Measurements from ENCODE around the gene KDM6A.
"Not testable (repeated sequence)": the region's sequence is repeated elsewhere in the genome, so short reads cannot be mapped to it uniquely, and the experiment has no call there.

KDM6A gene

DNA sequence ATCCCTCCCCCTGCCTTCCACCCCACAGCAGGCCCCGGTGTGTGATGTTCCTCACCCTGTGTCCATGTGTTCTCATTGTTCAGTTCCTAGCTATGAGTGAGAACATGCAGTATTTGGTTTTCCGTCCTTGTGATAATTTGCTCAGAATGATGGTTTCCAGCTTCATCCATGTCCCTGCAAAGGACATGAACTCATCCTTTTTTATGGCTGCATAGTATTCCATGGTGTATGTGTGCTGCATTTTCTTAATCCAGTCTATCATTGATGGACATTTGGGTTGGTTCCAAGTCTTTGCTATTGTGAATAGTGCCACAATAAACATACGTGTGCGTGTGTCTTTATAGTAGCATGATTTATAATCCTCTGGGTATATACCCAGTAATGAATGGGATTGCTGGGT lies 200.0 kb downstream of the KDM6A start:
- not testable (repeated sequence) for DNase-seq (ENCODE audit: low read depth in 2 of 2, low spot score in 1 of 2)

DNA sequence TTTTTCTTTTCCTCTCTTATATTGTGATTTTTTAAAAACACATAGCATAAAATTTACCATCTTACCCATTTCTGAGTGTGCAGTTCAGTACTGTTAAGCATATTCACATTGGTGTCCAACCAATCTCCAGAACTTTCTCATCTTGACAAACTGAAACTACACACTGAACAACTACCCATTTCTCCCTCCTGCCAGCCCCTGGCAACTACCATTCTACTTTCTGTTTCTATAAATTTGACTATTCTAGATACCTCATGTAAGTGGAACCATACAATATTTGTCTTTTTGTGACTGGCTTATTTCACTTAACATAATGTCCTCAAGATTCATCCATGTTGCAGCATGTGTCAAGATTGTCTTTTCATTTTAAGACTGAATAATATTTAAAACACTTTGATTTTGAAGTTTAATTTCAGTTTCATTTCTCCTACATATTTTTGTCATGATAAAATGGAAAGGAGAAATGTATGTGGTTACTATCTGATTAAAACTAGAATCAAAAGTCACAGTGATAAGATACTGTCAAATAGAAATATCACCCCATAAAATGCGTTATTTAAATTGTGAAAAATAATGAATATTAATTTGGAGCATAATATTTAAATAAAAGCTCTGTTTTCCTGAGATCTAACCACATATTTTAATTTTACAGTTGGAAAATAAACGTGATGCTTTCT lies 204.9 kb downstream of the KDM6A start:
- no peak for DNase-seq (ENCODE audit: low read depth in 2 of 2, low spot score in 1 of 2)

DNA sequence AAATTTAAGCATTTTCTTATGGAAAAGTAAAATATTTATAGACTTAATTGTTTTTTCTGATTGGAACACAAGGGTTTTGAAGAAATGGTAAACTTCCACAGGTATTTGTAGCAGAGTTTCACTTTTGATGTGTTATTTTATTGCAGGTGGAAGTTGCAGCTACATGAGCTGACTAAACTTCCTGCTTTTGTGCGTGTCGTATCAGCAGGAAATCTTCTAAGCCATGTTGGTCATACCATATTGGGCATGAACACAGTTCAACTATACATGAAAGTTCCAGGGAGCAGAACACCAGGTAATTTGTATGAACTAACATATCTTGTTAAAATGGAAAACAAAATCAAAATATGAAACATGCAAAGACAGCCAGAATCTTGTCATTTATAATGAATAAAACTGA lies 210.3 kb downstream of the KDM6A start:
- DNase-seq (ENCODE audit: low read depth in 2 of 2, low spot score in 1 of 2): no peak

DNA sequence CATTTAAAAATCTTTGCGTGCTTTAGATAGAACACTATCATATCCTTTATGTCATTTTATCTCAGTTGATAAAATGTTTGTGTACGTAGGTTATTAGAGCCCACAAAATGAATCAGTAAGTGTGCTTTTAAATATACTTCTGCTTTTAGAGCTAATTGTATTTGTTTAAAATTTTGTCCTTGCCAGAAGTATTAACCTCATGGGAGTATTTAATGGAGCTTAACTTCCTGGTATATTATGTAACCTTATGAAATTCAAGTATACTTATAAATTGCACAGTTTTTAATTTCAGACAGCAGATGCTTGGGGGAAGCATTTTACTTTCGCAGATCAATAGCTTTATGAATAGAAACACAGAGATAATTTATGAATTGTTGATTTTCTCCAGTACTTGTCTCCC lies 237.5 kb downstream of the KDM6A start:
- no peak for DNase-seq (ENCODE audit: low read depth in 2 of 2, low spot score in 1 of 2)

DNA sequence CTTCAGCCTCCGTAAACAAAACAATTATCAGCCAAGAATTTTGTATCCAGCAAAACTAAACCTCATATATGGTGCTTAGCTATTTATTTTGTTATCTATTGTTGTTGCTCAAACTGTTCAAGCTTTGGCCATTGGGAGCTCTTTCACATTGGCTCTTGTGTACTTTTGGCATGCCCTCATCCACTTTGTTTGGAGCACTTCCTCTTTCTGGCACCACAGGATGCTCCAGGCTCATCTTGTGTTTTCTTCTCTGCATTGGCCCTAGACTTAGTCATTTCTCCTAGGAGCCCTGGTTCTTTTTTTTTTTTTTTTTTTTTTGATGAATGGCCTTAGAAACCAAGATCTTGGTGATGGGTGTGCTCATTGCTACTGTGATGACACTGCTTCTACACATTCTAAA lies 253.2 kb downstream of the KDM6A start:
- DNase-seq (ENCODE audit: low read depth in 2 of 2, low spot score in 1 of 2): no peak

DNA sequence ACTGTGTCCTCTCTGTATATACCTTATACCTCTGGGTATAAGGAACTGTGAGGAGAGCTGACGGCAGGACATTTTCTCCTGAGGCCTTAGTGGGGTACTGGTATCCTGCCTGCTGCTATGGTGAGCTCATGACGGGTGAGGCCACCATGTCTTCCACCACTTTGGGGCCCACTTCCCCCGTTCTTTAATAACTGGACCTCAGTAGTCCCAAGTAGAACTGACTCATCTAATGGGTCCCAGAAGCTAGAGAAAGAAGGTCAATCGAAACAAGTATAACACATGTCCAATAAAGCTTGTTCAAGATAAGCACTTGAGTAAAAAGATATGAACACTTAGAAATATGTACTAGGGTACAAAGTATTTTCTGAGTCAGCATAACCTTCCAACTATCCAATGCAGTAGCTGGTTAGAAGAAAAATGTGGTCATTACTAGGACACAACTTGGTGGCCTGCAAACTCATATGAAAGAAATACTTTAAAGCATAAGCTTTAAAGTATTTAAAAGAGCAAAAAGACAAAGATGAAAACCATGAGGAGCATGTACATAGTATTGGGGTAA lies 256.0 kb downstream of the KDM6A start:
- no peak for DNase-seq (ENCODE audit: low read depth in 2 of 2, low spot score in 1 of 2)

DNA sequence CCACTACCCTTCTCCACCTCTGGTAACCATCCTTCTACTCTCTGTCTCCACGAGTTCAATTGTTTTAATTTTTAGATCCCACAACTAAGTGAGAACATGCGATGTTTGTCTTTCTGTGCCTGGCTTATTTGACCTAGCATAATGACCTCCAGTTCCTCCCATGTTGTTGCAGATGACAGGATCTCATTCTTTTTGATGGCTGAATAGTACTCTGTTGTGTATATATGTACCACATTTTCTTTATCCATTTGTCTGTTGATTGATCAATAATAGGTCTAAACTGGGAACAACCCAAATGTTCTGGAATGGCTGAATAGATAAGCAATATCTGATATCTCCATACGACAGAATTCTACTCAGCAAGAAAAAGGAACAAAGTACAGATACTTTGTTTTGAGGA lies 260.5 kb downstream of the KDM6A start:
- no peak for DNase-seq (ENCODE audit: low read depth in 2 of 2, low spot score in 1 of 2)

DNA sequence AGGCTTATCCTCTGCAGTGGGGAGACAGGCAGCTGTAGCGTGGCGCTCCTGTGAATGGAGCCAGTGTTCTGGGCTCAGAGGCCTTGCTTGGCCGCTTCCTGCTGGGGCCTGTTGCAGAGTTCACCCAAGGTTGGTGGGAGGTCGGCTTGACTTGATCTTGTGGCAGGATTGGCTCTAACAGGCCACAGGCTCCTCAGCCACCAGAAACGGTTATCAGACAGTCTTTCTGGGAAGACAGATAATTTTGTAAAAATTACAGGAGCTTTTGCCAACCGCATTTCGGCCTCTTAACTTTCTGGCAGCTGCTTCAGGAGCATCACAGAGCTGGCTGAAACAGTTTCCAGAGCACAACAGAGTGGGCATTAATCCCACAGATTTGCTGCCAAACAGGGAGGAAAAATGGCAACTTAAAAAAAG lies 261.3 kb downstream of the KDM6A start:
- DNase-seq (ENCODE audit: low read depth in 2 of 2, low spot score in 1 of 2): no peak

DNA sequence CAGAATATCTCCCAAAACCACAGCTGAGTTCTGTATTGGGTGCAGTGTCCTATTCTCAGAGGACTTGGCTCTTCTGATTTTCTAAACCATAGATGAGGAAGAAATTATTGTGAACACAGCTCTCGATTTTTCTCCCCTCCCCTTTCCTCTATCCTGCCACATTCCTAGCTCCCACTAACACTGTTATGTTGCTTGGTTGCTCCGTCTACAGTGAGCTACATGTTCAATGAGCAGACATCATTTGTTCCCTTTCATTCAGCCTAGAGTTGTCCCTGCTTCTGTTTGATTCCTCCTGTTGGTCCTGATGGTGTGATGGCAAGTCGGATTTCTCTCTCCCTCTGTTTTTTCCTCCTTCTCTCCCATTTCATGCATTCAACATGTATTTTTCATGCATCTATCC lies 261.8 kb downstream of the KDM6A start:
- DNase-seq (ENCODE audit: low read depth in 2 of 2, low spot score in 1 of 2): no peak

DNA sequence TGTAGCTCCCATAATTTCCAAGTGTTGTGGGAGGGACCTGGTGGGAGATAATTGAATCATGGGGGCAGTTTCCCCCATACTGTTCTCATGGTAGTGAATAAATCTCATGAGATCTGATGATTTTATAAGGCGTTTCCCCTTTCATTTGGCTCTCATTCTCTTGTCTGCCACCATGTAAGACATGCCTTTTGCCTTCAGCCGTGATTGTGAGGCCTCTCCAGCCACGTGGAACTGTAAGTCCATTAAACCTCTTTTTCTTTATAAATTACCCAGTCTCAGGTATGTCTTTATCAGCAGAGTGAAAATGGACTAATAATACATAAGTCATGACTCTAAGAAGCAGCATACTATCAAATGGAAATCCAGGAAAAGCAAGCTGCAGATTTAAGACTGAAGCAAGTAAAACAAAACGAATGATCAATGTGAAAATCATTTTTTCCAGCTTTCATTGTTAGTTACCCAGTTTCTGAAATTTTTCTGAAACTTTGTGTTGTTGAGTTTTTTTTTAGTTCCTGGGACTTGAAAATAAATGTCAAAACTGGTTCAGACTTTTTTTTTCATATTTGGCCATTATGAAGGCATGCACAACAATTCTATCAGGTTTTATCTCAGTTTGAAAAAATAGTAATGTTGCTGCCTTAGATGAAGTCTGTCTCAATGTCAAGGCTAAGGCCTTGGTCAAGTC lies 262.5 kb downstream of the KDM6A start:
- DNase-seq (ENCODE audit: low read depth in 2 of 2, low spot score in 1 of 2): not testable (repeated sequence)

DNA sequence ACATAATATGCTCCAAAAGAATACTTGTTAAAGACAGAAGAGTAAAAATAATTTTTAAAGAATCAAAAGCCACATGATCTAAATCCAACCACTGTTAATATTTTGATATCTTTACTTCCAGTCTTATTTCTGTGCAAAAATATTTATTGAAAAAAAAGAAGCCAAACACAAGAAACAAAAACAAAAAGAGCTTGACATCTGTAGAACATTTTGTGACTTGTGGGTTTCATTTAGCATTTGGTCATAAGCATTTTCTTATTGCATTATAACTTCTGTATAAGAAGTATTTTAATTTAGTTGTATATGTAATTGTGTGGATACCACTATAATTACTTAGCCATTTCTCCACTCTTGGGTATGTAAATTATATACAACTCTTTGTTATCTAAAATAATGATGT lies 264.5 kb downstream of the KDM6A start:
- no peak for DNase-seq (ENCODE audit: low read depth in 2 of 2, low spot score in 1 of 2)

DNA sequence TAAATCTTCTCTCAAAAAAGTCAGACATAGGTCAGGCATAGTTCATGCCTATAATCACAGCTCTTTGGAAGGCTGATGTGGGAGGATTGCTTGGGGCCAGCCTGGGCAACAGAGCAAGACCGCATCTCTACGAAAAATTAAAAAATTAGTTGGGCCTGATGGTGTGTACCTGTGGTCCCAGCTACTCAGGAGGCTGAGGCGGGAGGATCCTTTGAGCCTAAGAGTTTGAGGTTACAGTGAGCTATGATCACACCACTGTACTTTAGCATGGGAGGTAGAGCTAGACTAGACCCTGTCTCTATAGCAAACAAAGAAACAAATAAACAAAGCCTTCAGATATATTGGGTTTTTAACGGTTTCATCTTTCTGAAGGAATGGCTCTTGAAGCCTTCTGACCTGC lies 265.5 kb downstream of the KDM6A start:
- no peak for DNase-seq (ENCODE audit: low read depth in 2 of 2, low spot score in 1 of 2)

DNA sequence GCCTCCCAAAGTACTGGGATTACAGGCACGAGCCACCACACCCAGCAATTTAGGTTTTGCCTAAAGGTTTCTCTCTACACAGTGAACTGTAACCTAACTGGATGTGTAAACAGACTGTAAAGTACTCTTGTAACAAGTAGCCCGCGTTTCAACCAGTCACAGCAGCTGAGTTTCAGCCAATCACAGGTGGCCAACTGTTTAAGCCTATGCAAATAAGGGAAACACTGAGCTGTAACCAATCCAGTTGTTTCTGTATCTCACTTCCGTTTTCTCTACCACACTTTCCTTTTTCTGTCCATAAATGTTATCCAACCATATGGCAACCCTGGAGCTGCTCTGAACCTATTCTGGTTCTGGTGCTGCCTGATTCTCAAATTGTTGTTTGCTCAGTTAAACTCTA lies 267.8 kb downstream of the KDM6A start:
- DNase-seq (ENCODE audit: low read depth in 2 of 2, low spot score in 1 of 2): no peak

DNA sequence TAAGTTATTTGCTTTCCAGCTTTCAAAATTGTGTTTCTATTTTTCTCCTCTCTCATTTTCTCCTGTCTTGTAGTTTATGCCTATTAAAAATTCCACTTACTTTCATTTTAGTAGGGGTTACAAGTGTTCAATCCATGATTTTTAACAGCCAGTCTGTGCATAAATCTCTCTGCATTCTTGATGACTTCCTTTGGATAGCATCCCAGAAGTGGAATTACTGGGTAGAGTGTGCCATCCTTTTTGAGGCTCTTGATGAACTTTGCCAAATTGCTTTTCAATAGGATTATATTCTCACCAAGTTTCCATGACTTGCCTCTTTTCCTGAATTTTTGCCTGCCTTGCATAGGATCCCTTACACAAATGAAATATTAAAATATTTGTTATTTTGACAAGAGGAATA lies 269.2 kb downstream of the KDM6A start:
- DNase-seq (ENCODE audit: low read depth in 2 of 2, low spot score in 1 of 2): no peak

DNA sequence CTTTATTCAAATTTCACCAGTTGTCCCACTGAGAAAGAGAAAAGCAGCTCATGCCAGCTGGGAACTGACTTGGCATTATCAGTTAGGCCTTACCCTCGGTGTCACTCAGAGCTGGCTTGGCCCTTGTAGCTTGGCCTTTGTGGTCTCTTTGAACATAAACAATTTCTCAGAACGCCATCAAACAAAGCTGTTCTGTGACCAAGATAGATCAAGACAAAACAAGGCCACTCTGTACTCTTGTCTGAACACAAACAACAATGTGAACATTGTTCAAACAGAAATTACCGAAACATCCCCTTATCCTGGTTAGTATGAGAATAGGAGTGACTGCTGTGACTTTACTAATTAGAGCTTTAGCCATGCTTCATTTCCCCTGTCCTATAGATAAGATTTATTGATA lies 270.5 kb downstream of the KDM6A start:
- no peak for DNase-seq (ENCODE audit: low read depth in 2 of 2, low spot score in 1 of 2)

DNA sequence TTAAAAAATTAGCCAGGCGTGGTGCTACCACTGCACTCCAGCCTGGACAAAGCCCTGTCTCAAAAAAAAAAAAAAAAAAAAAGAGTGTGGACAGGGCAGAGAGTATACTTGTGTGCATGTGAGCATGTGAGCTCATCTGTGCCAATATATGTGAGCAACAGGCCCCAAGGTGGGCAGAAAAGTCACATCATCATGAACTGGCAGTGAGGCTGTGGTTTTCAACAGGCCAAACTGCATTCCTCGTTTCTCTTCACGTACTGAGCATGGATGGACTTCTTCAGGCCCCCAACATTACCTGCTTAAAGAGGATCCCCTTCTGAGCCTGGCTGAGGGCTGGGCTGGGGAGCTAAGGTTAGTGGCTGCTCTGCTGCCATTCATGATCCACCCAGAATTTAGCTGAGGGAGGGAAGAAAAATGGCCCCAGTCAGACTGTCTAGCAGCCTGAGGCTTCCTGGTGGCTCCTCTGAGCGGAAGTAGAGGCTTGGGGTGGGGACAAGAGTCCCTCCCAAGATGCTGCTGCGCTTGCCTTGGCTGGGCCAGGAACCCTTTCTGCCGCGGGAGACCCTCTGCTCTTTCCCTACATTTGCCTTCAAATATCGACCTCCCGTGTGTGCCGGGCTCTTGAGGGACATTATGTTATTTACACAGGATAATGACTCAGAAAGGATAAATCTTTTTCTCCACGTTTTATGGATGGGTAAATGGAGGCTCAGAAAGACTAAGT lies 272.7 kb downstream of the KDM6A start:
- DNase-seq (ENCODE audit: low read depth in 2 of 2, low spot score in 1 of 2): no peak

DNA sequence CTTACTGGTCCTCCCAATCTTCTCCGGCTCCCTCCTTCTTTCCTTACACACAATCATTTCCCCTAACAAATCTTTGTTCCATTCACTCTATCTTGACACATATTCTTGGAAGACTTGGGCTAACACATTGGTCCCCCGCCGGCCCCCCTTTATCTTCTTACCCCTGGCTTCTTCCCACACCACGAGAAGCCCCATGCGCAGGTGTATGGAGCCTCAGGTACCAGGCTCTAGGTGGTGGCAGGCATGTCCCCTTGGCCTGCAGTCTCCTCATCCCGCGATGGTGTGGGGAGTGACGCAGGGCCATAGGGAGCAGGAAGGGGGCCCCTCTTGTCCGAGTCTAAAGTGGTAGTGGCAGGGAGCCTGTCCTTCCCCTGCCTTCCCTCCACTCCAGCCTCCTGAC lies 277.8 kb downstream of the KDM6A start:
- DNase-seq (ENCODE audit: low read depth in 2 of 2, low spot score in 1 of 2): no peak

DNA sequence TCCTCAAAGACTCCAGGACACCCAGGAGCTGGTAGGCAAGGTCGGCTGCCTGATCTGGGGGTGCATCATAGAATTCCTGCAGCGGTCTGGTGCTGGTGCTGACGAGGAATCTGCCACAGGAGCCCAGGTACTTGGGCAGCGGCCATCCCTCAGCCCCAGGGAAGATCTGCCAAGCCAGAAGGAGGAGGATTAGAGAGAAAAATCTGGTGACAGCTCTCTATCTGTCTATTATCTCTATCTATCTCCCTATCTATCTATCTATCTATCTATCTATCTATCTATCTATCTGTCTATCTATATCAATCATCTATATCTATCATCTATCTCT lies 281.0 kb downstream of the KDM6A start:
- DNase-seq (ENCODE audit: low read depth in 2 of 2, low spot score in 1 of 2): no peak

DNA sequence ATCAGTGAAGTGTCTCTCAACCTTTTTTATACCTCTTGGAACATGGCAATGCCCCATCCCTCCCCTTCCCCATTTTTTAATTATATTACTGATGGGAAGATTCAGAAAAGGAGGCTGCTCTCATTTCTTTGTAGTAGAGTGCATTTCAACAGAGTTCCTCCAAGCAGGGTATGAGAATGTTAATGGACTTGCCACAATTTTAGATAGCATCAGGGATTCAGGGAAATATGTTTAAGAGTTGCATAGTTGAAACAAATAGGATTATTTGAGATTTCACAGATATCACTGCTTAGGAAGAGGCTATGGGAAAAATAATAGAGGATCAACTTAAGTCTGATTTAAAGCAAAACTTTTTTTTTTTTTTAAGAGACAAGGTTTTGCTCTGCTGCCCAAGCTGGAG lies 281.5 kb downstream of the KDM6A start:
- DNase-seq (ENCODE audit: low read depth in 2 of 2, low spot score in 1 of 2): no peak

DNA sequence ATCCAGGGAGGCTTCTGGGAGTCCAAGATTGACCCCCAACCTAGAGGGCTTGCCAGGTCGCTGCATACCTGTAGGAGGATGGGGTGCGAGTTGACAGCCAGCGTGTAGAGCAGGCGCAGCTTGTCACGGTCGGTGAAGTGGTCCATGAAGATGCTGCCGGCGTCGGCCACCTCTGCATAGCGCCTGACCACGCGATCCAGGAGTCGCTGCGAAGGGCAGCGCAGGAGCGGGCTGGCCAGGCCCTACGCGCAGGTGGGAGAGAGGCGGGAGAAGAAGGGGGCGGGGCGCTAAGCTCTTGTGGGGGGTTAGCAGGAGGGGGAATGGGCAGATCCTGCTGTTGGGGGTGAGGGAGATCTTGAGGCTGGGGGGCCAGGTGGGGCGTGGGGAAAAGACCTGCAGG lies 284.7 kb downstream of the KDM6A start:
- DNase-seq (ENCODE audit: low read depth in 2 of 2, low spot score in 1 of 2): no peak

All from stimulated activated CD8-positive, alpha-beta memory T cell treated with anti-CD3 and anti-CD28 coated beads, Interleukin-4, amount 100 ng/mL, for 1 hour (primary cell).